ENCODE measurements around the gene SPO11.

DNA sequence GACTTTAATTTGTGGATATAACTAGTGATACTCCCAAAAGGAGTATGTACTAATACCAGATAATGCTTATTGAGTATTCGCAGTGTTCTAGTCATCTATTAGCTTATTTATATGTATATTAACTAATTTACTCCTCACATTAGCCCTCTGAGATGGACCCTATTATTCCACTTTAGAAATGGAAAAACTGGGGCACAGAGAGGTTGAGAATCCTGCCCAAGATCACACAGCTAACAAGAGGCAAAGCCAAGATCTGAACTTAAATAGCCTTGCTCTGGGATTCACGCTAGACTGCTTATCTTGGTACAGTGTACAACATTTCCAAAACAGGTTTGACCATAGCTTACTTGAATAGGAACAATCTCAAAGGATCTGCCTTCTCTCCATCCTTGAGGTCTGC lies 8.5 kb upstream of the SPO11 start:
- TF ChIP-seq, protein P1, sequence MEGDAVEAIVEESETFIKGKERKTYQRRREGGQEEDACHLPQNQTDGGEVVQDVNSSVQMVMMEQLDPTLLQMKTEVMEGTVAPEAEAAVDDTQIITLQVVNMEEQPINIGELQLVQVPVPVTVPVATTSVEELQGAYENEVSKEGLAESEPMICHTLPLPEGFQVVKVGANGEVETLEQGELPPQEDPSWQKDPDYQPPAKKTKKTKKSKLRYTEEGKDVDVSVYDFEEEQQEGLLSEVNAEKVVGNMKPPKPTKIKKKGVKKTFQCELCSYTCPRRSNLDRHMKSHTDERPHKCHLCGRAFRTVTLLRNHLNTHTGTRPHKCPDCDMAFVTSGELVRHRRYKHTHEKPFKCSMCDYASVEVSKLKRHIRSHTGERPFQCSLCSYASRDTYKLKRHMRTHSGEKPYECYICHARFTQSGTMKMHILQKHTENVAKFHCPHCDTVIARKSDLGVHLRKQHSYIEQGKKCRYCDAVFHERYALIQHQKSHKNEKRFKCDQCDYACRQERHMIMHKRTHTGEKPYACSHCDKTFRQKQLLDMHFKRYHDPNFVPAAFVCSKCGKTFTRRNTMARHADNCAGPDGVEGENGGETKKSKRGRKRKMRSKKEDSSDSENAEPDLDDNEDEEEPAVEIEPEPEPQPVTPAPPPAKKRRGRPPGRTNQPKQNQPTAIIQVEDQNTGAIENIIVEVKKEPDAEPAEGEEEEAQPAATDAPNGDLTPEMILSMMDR (conservative IDR thresholded peaks at IDR 0.05): no peak
- no peak for TF ChIP-seq EZH2 (IDR thresholded peaks at IDR 0.05; ENCODE audit: low read depth)
